Measurements from ENCODE around the gene ATP2B1. TPM values are rescaled to one million over a fixed set of nuclear protein-coding genes. Genes with fewer than 3 reads are reported as not detected.

The ATP2B1 gene
- total RNA-seq, 1 donor from 2014 or later: 24.6 TPM

DNA sequence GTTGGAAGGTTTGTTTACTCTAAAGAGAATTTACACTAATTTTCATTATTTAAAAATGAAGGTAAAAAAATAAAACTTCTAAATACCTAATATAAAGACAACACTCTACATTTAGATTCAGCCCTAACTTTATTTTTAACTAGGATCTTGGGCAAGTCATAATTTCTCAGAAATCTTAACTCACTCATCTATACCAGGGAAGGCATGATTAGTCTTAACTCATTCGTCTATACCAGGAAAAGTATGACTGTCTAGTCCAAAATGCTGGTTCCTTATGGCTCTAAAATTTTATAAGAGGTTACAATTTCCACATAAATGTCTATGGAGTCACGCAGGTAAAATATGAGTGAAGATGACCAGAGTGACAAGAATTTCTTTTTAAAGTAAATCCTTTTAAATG, 130.1 kb downstream of the ATP2B1 start:
- Histone ChIP-seq H3K4me3 (no peak overlapping the region), H3K27me3 (no peaks in the 10 kb centered on the region), H3K27ac (no peak overlapping the region), H3K36me3 (no peaks in the 10 kb centered on the region), H3K9me3 (no peaks in the 10 kb centered on the region), H3K4me1 (no peaks in the 10 kb centered on the region)
- TF ChIP-seq, protein P1, sequence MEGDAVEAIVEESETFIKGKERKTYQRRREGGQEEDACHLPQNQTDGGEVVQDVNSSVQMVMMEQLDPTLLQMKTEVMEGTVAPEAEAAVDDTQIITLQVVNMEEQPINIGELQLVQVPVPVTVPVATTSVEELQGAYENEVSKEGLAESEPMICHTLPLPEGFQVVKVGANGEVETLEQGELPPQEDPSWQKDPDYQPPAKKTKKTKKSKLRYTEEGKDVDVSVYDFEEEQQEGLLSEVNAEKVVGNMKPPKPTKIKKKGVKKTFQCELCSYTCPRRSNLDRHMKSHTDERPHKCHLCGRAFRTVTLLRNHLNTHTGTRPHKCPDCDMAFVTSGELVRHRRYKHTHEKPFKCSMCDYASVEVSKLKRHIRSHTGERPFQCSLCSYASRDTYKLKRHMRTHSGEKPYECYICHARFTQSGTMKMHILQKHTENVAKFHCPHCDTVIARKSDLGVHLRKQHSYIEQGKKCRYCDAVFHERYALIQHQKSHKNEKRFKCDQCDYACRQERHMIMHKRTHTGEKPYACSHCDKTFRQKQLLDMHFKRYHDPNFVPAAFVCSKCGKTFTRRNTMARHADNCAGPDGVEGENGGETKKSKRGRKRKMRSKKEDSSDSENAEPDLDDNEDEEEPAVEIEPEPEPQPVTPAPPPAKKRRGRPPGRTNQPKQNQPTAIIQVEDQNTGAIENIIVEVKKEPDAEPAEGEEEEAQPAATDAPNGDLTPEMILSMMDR (IDR thresholded peaks at IDR 0.05): no peak
- TF ChIP-seq POLR2AphosphoS5 (IDR thresholded peaks at IDR 0.05; ENCODE audit: insufficient read depth in 1 of 2, low read depth in 1 of 2): no peak
- TF ChIP-seq POLR2A (IDR thresholded peaks at IDR 0.05): no peak
- intact Hi-C loops (cut with DNase I): no loop called here
- no peak for DNase-seq (ENCODE audit: extremely low spot score in 2 of 2)

DNA sequence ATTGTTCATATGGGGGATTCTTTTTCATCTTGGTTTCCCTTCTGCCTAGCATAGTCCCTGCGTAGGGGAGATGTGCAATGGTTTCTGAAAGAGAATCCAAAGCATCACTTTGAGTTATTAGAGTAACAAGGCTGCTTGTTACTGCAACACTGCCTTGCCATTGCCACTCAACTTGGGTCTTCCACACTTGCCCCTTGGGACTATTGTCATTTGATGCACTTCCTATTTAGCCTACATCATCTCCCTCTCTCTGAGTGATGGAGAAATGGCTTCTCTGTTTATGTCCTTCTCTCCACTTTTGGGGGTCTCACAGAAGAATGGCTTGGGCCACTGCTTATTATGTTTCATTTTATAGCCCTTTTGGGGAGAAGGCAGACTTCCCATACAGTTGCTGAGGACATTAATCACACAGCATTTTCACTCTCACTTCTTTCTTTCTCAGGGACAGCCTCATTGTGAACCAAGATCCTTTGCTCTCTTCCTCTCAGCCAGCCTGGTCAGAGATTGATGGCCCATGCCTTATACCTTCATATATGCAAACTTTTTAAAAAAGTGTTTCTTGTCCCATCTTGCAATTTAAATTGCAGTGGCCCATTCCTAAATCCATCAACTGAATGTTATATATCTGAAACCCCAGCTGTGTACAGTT, 131.9 kb downstream of the ATP2B1 start:
- Histone ChIP-seq H3K4me1 (peaks cover 5% of the 10 kb centered on the region), H3K36me3 (no peaks in the 10 kb centered on the region), H3K27me3 (no peaks in the 10 kb centered on the region), H3K9me3 (no peaks in the 10 kb centered on the region), H3K4me3 (no peak overlapping the region), H3K27ac (no peak overlapping the region)
- TF ChIP-seq, protein P1 (IDR thresholded peaks at IDR 0.05): no peak
- TF ChIP-seq POLR2A (IDR thresholded peaks at IDR 0.05): no peak
- no peak for TF ChIP-seq POLR2AphosphoS5 (IDR thresholded peaks at IDR 0.05; ENCODE audit: insufficient read depth in 1 of 2, low read depth in 1 of 2)
- DNase-seq (ENCODE audit: extremely low spot score in 2 of 2): no peak
- intact Hi-C loops (cut with DNase I): no loop called here

DNA sequence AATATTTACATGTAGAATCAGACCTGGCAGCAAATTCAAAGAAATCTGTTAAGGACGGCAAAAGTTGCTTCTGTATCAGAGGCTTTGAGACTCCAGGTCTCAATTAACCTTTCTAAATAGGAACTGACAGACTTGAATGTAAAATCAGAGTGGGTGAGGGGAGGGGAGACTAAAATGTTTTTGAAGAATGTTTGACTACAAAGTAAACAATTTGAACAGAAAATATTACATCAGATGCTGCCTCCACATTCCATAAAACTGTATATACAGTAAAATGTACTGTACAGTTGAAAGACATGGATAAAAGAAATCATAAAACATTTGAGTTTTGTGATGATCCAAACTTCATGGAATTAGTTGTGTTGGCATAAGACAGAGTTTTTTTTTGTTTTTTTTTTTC, 133.3 kb downstream of the ATP2B1 start:
- no peaks in the 10 kb centered on the region for H3K36me3 ChIP-seq
- no peak for DNase-seq (ENCODE audit: extremely low spot score in 2 of 2)
- H3K27ac ChIP-seq: no peak overlapping the region
- no peaks in the 10 kb centered on the region for H3K27me3 ChIP-seq
- intact Hi-C loops (cut with DNase I): no loop called here
- no peaks in the 10 kb centered on the region for H3K9me3 ChIP-seq
- no peak overlapping the region for H3K4me3 ChIP-seq
- no peak for TF ChIP-seq POLR2AphosphoS5 (IDR thresholded peaks at IDR 0.05; ENCODE audit: insufficient read depth in 1 of 2, low read depth in 1 of 2)
- TF ChIP-seq, protein P1 (IDR thresholded peaks at IDR 0.05): no peak
- no peak for TF ChIP-seq POLR2A (IDR thresholded peaks at IDR 0.05)
- peaks cover 5% of the 10 kb centered on the region for H3K4me1 ChIP-seq

DNA sequence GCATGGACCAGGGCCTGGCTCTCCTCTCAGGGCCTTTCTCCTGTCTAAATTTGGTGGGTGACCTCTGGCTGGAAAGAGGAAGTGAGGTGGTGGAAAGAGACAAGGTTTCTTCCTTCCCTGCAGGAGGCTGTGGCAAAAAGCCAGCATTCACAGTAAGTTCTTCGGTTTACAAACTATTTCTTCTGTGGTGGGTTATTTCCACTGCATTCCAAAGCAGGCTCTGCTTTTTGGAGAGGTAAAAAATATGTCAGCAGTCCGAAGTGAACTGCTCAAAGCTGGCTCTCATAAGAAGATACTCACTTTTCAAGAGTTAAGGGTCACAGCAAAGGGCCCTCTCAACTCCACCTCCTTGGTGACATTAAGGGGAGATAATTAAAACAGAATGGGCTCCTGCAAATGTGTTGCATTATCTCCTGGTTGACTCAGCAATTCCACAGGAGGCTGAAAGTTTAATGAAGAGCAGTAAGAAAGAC, 133.9 kb downstream of the ATP2B1 start:
- intact Hi-C loops (cut with DNase I): no loop called here
- Histone ChIP-seq H3K27ac (no peak overlapping the region), H3K9me3 (no peaks in the 10 kb centered on the region), H3K36me3 (no peaks in the 10 kb centered on the region), H3K4me3 (no peak overlapping the region), H3K4me1 (peaks cover 7% of the 10 kb centered on the region), H3K27me3 (no peaks in the 10 kb centered on the region)
- DNase-seq (ENCODE audit: extremely low spot score in 2 of 2): no peak
- TF ChIP-seq POLR2A (IDR thresholded peaks at IDR 0.05): no peak

DNA sequence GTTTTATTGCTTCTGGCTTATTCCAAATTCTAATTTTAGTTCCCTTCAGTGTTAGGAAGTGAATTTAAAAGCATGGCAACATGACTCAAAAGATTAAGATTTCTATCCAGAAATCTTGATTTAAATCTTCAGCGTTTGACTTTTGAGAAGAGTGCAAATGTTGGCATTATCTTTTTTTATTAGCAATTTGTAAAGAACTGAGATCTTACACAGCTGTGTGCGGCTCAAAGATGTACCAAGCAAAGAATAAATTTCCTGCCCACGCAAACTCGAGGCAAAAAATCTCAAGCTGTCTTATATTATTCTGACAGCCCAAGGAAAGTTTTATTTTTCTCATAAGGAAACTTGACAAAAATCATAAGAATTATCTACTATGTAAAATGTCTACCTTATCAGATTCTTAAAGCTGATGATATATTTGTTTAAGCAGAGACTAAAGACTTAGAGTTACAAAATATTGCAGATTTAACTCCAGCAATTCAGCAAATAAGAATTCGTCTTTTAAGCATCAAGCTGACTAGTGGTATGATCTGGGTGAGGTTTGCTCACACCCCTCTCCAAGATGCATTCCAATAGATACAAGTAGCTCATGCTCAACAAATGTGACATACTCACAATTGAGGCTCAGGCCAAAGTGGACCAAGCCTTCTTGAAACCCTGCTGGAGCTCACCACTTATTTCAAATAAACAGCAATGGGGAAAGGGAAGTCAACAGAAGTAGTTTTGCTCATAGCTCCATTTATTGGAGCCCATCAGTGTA, 135.4 kb downstream of the ATP2B1 start:
- TF ChIP-seq, protein P1 (IDR thresholded peaks at IDR 0.05): no peak

More for the DNA sequence above, 135.4 kb downstream of the ATP2B1 start:
- Histone ChIP-seq H3K9me3 (no peaks in the 10 kb centered on the region), H3K27ac (no peak overlapping the region), H3K4me3 (no peak overlapping the region), H3K36me3 (no peaks in the 10 kb centered on the region), H3K4me1 (peaks cover 17% of the 10 kb centered on the region), H3K27me3 (no peaks in the 10 kb centered on the region)
- intact Hi-C loops (cut with DNase I): no loop called here
- DNase-seq (ENCODE audit: extremely low spot score in 2 of 2): no peak
